ENCODE results near the gene CLSTN2.

CLSTN2 gene

DNA sequence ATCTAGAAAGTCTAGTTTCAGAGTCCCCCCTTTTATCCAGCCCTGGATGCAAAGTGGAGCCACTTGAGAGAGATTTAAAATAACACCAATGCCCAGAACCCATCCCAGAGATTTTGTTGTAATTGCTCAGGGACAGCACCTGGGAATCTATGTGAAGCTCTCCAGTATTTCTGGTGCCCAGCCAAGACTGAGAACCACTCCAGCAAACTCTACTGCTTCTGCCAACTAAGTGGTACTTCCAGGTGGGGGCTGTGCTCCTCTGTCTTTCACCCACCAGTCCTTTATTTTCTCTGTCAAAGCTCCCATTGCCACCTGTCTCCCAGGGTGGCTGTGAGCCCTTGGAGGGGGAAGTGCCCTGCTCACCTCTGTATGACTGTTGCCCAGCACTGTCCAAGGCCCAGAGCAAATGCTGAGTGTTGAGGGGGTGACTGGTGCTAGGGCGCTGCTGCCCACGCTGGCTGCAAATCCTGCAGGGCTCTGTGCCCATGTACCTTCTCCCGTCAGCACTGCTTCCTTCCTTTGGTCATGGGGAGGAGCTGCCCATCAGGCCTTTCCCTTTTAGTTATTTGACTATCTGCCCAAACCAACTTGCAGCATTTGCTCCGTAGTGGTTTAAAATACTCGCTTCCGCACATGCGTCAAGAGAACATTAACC lies 9.4 kb downstream of the CLSTN2 start:
- no peak for DNase-seq

DNA sequence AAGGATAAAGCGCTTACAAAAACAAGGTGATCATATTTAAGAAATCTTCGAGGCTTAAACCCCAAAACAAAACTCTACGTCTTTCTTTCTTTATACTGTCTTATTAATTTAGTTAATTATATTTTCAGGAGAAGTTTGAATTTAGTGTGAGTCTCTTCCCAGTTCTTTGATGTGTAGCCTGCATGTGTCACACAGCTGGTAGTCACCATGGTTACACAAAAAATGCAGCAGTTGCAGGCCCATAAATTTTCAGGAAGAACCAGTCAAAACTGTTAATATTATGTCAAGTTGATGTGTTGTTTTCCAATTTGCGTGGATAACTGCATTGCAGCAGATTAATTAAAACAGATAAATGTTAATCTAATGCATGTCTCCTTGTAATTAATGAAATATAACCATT lies 10.4 kb downstream of the CLSTN2 start:
- no peak for DNase-seq

DNA sequence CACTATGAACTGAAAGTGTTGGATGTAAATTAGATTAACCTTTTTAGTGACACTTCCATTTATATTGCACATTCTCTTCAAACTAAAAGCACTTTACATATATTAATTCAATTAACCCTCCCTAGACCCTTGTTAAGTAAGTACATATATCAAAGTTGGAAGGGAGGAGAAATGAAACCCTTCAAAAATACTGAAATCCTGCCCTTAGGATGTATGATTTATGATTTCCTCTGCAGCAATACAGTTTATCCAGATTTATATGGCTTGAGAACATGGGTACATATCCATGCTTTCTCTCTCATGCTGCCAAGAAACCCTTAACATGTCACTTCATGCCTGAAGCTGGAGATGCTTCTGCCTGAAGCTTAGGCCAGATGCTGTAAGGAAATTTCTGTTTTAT lies 11.0 kb downstream of the CLSTN2 start:
- no peak for DNase-seq

DNA sequence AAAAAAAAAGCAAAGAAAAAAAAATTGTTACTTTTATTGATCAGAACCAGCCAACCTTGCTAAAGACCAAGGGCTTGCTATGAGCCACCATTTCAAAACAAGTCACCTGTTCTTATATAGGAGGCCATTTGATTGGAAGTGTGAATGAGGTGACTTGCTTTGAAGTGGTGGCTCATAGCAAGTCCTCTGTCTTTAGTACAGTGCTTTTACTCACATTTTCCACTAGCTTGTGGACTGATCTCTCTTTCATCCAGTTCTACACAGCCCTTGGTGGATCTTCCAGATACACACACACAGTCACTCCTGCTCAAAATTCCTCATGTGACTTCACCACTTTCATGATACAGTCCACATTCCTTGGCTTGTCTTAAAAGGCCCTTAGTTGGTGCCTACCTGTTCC lies 13.5 kb downstream of the CLSTN2 start:
- DNase-seq: no peak

DNA sequence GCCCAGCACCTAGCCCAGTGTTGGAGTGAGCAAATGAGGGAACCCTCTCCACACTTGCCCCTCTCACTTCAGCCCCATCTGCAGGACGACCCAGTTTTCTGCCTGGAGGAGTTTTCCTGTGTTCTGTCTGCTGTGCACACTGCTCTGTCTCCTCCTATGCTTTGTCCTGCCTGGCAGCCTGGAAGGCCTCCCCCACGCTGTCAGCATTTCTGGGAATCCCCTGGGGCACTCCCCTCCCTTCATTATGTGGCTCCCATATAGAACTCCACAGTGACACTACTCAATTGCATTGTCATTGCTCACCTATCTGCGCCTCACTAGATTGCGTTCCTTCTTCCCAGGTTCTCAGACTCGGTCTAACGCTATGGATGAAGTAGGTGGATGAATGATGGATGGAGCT lies 13.9 kb downstream of the CLSTN2 start:
- DNase-seq: no peak

DNA sequence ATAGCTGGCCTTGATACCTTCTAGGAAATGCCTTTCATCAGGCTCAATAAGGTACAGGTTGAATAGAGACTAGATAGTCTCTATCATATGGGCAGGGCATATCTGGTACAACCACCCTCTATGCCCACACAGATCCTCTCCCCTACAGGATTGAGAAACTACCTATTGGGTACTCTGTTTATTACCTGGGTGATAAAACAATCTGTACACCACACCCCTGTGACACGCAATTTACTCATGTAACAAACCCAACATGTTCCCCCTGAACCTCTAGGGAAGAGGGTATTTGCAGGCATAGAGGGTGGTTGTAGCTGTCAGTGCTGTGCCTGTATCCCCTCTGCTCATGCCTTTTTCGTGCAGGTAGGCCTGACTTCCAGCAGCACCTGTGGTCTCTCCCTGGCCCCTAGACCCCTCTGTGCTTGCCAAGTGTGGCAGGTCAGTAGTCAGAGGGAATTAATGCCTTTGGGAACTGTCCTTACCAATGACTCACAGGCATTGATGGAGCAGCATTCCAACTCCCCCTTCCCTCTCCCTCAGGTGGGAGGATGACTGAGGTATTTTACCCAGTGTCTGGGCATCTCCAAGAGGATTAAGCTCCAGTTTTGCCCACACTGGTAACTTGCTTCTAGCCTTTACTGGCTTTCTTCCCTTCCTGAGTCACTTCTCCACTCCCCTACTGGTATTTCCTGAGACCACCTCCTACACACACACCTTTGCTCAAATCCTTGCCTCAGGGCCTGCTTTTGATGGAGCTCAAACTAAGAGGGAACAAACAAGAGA lies 18.3 kb downstream of the CLSTN2 start:
- DNase-seq: no peak

DNA sequence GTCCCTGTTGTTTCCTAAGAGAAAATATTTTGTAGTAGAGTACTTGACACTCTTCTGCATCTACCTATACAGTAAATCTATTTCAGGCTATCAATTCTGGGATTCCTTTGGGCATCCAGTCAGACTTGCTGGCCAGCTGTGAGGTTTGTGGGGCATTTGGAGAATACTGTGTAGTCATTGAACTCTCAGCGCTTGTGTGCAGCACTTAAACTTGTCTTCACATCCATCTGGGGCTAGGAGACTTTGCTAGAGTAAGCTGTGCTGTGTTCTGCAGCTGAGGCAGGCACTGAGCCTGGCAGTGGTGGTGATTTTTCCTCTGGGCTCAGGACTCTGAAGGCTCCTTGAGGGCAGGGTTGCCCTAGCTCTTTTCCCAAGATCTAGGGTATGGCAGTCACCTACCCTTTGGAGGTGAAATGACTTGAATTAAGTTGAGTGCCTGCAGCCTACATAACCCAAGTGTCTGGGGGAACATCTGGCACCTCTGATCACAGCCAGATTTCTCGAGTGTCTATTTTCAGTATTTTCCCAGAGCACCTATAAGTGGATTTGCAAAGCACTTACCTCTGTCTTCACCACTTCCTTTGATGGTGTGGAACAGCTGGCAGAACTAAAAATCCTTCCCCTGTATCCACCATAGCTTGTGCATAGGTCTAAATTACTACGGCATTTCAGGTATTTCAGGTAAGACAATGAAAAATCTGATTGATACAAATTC lies 19.3 kb downstream of the CLSTN2 start:
- peak; percentile 80 for DNase-seq

DNA sequence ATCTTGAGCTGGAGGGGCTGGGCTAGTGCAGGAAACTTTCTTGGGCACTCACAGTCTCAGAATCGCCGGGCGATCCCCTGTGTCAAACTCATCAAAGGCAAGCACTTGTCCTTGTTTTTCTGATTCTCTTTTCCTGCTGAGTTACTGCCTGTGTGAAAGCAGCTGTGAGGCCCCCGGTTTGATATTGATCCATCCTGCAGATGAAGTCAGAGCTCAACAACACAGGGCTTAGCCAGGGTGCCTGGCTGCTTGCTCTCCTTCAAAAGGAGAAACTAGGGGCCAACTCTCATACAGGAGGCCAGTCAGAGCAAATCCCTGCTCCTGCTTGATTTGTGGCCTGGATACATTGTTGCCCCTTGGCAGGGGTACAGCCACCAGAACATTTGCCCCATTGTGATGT lies 22.9 kb downstream of the CLSTN2 start:
- peak; percentile 30 for DNase-seq

DNA sequence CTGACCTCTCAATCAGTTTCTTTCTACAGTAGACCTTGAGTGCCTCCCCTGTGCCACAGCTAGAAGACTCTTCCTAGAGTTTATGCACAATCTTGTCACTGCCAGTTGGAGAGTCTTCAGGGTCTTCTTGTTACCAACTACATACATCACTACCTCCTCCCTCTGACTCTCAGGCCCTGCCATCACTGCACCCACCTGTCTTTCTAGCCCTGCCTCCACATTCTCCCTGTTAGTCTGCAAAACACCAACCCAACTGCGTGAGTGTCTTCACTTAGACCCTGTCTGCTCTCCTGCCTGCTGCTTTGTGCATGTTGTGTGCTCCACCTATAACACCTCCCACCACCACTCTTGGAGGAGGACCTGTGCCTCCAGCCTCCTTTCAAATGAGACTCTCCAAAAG lies 34.4 kb downstream of the CLSTN2 start:
- DNase-seq: no peak

DNA sequence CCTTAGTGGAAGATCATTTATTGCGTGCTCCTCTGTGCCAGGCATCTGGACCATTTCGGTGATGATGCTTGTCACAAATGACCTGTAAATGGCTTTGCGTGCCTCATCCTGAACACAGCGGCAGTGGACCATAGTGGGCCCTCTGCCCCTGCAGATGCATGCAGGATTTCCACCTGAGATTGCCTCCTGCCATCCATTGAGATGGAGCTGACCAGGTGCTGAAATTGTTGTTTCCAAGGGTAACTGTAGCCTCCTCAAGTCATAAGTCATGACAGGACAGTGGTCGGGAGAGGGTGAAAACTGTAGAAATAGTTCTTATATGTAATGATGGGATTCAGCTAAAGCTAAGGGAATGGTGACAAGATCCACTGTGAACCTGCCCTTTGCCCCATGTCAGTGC lies 35.5 kb downstream of the CLSTN2 start:
- no peak for DNase-seq

DNA sequence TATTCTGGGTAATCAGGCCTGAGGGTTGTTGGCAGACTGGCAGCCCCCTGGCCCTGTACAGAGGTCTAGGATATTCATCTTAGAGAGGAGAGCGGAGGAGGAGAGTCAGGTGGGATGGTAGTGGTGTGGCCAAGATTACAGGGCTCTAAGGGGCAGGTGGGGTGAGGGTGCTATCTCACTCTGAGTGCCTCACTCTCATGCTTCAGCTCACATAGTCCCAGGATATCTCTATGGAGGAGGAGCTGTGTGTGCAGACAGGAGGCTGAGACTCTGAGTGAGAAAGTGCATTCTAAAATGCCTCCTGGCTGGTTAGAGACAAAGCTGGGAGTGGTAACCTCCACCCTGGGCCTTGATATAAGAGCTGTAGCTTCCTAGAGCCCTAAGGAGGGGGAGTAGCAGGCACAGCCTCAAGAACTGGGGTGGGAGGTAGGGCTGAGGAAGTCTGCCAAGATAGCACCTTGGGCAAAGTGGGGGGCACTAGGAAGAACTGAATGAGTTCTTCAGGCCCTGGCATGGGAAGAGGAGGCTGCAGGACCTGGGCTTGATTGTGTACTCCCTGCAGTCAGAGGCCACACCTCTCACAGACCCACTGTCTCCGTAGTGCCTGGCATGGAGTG lies 39.9 kb downstream of the CLSTN2 start:
- DNase-seq: peak; percentile 26

DNA sequence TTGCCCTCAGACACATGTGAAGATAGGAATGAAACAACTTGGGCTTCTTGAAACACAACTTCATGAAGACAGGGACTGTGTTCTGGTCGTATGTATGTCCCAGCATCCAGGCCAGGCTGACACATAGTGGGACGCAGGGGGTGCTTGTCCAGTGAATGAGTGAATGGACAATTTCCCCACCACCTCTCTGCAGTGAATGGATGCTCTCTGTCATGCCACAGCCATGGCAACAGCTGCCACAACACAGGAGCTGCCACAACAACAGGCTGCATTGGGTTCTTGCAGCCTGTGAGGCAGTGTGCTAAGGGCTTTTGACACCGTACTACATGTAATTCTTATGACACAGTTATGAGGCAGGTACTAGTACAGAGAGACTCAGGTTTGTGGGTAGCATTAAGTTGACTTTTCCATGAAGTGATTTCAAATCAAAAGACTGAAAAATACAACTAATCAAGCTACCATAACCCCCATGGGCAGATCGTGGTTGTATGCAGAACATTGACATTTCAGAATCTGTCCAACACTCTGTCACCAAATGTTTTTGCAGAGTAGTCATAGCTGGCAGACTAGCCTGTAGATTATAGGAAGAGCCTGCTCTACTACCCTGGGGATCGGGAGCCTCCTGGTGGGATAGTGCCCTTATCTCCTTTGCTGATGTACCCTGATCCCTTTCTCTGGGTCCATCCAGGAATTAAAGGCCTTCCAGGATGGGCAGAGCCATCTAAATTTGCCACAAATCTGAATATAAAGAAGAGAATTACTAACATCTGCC lies 40.8 kb downstream of the CLSTN2 start:
- peak; percentile 80 for DNase-seq

DNA sequence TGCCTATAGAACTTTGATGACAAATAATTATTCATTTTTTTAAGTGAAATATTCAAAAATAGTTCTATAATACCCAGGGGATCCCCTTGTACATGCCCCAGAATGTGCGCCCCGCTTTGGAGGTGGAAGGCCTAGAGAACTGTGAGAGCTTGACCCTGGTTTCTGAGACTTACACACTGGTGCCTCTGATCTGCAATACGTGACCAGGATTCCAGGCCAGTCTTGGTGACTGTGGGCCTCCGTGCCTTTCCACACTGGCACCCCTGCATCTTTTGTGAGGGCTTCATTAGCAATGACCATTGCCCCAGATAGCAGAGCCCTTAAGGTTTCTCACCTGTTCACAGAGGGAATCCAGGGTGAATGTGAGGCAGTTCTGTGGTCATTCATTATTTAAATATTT lies 44.0 kb downstream of the CLSTN2 start:
- DNase-seq: no peak

DNA sequence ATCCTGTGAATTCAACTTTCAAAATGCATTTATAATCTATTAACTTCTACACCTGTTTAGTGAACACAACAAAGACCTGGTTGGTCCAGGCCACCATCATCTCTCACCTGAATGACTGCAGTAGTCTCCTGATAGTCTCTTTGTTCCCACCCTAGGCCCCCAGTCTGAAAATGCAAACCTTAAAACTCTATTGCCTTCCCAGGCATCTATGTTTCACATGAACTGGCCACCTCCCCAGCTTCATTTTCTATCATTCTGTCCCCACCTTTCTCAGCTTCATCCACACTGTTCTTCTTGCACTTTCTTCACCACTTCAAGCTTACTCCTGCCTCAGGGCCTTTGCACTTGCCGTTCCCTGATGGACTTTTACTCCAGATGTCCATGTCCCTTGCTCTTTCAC lies 45.0 kb downstream of the CLSTN2 start:
- DNase-seq: no peak

DNA sequence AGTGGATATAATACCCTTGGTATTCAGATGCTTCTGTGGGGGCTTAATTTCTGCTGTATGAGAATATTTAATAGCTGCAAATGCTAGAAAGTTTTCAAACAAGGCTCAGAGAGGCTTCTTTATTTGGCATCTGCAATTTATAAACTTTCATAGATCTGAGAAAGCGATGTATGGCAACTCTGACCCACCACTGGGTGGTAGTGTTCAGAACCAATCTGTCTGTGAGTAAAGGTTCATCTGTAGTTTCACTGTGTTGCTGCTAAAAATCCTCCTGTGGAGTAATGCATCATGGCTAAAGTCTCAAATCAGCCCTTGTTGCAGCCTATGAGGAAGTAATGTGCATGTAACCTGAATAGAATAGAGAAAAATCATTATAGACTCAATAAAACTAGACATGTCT lies 47.4 kb downstream of the CLSTN2 start:
- peak; percentile 42 for DNase-seq

DNA sequence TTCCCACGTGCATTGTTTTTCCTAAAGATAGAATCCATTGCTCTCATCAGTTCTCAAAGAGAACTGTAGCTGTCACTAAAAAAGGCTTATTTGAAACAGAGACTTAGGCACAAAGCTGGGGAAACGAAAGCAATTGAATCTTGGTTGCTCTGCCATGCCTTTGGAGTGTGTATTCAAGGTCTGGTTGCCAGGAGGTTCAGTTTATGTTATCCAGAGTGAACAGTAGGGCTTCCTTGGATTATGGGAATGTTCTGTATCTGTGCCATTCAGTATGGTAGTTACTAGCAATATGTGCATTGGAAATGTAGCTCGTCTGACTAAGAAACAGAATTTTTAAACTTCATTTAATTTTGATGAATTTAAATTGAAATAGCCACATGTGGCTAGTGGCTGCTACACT lies 50.6 kb downstream of the CLSTN2 start:
- DNase-seq: no peak

DNA sequence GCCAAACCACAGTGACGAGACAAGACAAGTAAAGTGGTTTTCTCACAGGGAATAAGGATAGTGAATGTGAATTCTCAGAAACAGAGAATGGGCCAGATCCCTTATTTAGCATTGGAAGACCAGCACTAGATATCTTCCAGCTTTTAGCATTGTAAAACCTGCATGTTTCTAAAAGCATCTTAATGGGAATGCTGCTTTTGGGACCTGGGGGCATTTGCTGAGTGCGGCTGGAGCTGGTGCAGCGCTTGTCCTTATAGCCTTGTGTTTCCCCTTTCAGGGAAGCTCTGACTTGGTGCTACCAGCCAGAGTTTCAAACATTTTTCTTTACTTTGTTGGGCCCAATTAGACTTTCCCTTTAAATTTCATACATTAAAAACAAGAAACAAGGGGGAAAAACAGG lies 52.9 kb downstream of the CLSTN2 start:
- DNase-seq: no peak

DNA sequence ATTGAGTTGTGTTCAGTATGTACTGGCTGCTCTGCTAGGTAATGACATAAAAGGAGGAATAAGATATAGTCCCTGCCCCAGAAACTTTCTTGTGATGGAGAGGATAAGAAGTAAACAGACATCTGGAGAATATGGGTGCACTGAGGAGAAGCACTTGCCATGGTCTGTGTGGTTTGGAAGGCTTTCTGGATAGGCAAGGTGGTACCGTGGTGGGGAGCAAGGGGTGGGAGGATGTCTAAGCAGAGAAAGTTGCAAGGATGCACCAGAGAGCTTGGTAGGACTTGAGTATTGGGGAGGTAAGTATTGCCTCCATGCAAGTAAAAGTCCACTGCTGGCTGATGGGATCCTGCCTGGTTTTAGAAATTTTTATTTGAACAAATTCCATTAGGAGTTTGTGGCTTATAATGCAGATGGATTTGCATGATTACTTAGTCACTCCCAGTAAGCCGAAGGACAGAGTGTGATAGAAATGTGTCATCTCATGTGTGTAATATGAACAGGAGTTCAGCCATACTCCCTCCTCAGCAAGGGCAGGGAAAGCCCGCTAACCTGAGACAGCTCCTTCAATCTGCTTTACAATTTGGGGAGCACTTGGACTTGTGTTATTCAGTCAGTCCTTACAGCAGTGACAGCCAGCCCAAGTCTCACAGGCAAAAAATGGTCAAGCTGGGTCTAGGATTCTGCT lies 53.6 kb downstream of the CLSTN2 start:
- no peak for DNase-seq

DNA sequence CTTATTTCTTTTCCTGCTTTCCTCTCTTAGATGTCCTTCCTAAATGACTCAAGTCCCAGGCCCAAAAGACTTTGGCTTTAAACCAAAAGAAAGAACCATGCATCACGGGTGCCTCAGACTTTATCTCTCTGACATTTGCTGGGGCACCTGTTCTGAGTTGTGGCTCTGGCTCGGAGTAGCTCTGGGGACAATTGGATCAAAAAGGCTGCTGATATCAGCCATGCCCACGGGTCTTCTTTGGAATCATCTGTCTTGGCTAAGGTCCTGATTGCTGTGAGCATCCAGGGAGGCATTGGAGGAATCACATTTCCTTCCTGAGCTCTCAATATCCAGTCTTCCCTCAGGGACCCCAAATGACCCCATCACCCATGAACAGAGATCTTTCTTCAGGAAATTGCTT lies 59.9 kb downstream of the CLSTN2 start:
- no peak for DNase-seq

DNA sequence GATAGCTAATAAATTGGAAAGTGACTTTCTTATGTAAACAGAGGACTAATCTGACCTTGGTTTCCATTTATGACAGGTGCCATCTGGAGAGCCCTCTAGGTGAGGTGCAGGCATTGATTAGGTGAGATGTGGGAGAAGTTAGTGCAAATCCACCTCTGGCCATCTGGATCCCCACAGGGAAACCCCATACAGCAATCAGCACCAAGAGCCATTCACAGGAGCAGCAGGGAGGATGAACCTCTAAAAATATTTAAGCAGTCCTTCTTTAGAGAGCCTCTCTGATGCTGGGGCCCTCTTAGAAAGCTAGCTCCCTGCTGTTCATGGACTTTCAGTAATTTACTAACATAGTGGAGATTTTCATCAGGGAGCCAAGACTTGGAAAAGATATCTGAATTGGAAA lies 69.3 kb downstream of the CLSTN2 start:
- DNase-seq: peak; percentile 61

DNA sequence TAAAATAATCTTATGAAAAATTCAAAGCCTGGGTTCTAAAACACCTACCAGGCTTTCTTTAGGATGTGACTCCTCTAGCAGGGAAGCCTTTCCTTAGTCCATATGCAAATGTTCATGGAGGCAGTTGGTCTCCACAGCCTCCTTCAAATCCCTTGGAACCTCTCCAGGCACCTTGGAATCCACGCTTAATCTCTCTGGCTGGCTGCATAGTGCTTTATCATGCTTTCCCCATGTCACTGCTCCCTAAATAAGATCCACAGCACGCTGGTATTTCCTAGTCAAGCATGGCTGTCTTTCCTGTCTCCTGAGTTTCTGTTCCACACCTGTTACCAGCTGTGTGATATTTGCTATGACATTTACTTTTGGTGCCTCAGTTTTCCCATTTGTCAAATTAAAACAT lies 71.3 kb downstream of the CLSTN2 start:
- DNase-seq: peak; percentile 16

DNA sequence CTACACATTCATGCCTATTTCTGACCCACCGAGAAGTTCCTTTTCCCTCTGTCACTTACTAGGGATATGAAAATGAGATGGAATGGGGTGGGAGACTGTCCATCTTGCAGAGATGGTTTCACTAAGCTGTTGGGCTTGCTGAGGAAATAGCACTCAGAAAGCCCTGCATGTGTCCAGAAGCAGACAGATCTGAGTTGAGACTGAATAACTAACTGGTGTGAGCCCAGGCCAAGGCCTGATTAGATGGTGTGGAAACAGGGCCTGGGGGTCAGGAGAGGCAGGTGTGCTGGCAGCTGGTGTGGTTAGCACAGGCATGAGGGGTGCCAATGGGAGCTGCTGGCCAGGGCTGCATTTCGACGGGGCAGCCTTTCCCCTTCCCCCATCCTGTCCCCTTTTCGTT lies 72.1 kb downstream of the CLSTN2 start:
- DNase-seq: no peak
